Stimulated activated CD4-positive, alpha-beta T cell treated with anti-CD3 and anti-CD28 coated beads, Interleukin-2, amount 100 ng/mL, for 4 hours (primary cell): ENCODE results near the gene FARP1.

Experiments
- DNase-seq: peaks from one replicate; pipeline ENCODE4 v3.0.0-alpha.2; 2020; ENCODE audit warnings: low read depth

Gene FARP1

DNA sequence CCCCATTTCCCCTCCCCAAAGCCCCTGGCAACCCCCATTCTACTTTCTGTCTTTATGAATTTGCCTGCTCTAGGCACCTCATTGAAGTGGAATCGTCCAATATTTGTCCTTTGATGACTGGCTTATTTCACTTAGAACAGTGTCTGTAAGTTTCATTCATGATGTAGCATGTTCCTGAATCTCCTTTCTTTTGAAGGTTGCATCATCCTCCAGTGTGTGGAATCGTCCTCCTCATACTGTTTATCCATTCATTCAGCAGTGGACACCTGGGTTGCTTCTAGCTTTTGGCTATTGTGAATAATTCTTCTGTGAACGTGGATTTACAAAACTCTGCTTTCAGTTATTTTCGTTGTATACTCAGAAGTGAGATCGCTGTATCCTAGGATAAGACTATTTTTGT is 195.4 kb downstream of the FARP1 start:
- no peak for DNase-seq

DNA sequence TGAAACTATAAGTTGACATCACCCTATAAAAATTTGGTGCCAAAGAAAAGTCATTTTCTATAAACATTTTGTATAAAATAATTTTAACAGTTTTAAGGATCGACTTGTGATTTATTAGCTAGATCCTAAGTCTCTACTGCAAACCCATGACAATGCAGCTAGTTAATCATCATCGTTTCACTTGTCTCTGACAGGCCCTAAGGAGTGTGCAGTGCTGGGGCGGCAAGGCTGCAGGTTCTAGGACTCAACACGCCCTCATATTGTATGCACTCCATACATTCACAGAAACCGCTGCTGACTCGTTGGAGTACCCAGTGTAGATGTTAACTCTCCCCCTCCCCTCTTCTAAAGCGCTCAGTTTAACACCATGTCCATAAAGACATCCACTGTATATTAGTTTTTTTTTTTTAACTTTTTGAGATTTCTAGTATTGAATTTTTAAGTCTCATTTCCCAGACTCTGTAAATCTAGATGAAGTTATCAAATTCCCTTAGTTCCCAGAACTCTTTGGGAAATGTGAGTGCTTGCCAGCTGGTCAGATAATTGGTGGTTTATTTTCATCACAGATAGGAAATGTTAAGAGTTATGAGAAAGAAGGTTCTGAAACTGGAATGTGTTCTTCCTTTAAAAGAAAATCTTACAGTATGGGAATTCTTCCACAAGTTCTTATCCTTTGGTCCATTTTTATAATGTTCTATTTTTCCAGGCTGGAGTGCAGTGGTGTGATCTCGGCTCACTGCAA is 197.0 kb downstream of the FARP1 start:
- DNase-seq = no peak

DNA sequence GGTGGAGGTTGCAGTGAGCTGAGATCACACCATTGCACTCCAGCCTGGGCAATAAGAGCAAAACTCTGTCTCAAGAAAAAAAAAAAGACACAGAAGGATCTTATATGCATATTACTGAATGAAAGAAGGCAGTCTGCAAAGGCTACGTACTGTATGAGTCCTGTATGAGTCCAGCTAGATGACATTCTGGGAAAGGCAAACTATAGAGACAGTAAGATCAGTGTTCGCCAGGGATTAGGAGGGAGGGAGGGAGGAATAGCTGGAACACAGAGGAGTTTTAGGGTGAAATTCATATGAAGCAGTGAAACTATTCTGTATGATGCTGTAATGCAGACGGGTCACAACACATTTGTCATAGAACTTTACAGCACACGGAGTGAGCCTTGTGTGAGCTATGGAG is 200.1 kb downstream of the FARP1 start:
- DNase-seq = no peak

GRCh38 chr13:98343461-98343860 is 200.6 kb downstream of the FARP1 start:
- DNase-seq = no peak

DNA sequence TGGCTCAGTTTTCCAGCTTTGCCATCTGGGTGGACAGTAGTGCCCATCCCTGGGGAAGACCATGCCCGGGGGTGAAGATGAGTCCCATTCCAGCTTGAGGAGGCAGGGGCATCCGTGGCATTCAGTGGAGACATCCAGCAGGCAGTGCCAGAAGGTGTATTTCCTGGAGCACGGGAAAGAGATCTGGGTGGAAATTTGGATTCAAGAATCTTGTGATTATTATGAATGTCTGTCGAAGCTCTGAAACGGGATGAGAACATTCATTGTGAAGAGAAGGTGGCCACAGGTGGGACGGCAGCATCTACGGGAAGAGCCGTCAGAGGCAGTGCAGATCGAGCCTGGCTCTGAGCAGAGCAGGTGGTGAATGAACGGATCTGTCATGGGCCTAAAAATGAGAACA is 201.5 kb downstream of the FARP1 start:
- DNase-seq = no peak

DNA sequence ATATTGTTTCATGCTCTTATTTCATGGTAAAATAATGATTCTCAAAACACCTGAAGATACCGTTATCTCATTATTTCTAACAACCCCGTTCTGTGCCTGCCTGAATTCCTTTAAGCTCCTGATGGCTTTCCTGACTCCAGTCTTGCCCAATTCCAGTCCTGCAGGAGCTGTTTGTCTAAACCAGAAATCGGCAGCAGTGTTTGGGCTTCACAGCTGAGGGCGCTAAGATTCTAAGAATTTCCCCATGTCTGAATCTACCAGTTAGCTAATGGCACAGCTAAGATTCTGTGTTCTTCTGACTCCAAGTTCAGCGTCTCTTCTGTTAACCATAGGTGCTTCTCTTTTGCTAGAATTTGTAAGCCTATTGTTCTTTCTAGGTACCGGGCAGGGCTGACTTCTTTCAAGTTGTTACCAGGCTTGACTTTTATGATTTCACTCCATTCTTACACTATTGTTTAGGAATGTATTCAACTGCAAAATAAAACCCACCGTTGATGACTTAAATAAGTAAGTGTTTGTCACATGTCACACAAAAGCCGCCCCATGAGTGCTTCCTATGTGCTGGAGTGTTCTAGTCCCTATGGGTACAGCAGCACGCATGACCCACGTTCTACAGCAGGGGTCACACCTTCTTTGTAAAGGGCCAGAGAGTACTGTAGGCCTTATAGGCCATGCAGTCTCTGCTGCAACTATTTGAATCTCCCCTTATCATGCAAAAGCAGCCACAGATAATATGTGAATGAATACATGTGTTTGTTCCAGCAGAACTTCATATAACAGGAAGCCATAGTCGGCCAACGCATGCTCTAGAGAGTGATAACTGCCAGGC is 202.4 kb downstream of the FARP1 start:
- DNase-seq = no peak

- no peak for DNase-seq
Measured at GRCh38 chr13:98346904-98347636, 204.2 kb downstream of the FARP1 start.

GRCh38 chr13:98347756-98348155 is 204.9 kb downstream of the FARP1 start:
- no peak for DNase-seq

- no peak for DNase-seq
Measured at GRCh38 chr13:98348466-98349200, 205.7 kb downstream of the FARP1 start.

GRCh38 chr13:98349731-98350305 is 206.9 kb downstream of the FARP1 start:
- DNase-seq = no peak

- no peak for DNase-seq
Measured at GRCh38 chr13:98350746-98351330, 207.9 kb downstream of the FARP1 start.

DNA sequence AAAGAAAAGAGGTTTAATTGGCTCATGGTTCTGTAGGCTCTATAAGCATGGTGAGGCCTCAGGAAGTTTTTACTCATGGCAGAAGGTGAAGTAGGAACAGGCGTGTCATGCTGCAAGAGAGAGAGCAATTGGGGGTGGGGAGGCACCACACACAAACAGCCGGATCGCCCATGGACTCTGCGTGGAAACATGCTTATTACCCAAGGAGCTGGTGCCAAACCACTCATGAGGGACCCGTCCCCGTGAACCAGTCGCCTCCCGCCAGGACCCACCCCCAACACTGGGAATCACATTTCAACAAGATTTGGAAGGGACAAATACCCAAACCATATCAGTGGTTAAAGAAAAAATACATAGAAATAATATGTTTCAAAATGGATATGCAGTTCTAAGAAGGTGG is 208.7 kb downstream of the FARP1 start:
- DNase-seq = no peak

DNA sequence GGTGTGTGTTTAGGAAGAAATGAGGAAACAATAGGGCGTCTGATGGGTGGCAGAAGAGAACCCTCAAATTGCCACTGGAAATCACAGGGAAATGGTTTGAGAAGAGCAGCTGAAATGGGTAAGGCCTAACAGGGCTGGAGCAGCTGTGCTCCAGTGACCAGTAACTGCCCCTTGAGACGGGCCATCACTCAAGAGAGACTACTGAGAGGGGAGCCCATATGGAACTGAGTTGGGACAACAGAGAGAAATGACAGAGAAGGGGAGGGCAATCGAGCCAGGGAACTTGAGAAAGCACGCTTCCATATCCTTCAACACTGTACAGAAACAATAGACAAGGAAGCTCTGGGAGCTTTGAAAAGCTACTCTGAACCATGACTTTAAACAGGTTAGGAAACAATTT is 209.3 kb downstream of the FARP1 start:
- no peak for DNase-seq

GRCh38 chr13:98353750-98354149 is 210.9 kb downstream of the FARP1 start:
- no peak for DNase-seq

GRCh38 chr13:98358937-98359336 is 216.0 kb downstream of the FARP1 start:
- no peak for DNase-seq

GRCh38 chr13:98360545-98360944 is 217.7 kb downstream of the FARP1 start:
- DNase-seq = no peak

DNA sequence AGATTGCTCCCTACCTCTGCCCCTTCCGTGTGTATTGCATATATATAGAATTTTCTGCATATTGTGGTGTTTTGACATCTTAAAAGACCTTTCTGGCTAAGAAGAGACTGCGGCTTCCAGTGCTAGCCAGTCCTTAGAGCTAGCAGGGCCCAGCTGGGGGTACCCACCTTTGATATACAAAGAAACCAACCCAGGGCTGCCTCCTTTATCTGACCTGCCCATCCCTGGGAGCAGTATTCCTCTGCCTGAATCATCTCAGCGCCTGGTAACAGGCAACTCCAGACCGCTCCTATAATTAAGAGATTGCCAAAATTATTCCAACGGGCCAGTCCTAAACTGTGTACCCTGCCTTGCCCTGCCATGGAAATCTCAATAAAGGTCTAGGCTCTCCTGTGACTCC is 220.4 kb downstream of the FARP1 start:
- no peak for DNase-seq

DNA sequence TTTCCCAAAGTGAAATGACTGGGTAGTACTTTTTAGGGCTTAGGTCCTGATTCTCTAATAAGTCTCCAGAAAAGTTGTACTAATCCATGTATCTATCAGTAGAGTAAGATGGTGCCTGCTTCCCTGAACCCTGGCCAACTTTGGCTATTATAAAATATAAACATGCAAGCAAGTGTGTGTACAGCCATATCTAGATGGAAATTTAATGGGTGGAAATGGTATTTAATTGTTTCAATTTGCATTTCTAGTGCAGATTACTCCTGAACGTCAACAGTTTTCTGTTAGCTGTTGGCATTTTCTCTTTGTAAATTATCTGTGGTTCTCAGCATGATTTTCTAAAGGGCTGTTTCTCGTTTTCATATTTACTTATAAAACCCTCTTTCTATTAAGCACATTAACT is 221.3 kb downstream of the FARP1 start:
- DNase-seq = no peak

GRCh38 chr13:98364647-98365046 is 221.8 kb downstream of the FARP1 start:
- DNase-seq = no peak

GRCh38 chr13:98365302-98365701 is 222.4 kb downstream of the FARP1 start:
- no peak for DNase-seq

GRCh38 chr13:98366010-98366409 is 223.1 kb downstream of the FARP1 start:
- no peak for DNase-seq
